Stomach (tissue), 9 donors: ENCODE results near the gene C9orf43. TPM values are rescaled to one million over a fixed set of nuclear protein-coding genes. Genes with fewer than 3 reads are reported as not detected.
A peak's percentile ranks its signal among the peaks of the same experiment; 100 is the strongest.
"Not testable (repeated sequence)": the region's sequence is repeated elsewhere in the genome, so short reads cannot be mapped to it uniquely, and the experiment has no call there.

Experiments used
- DNase-seq, 2 donors: peaks; one replicate each; pipeline versions ENCODE4 v3.0.0 to v3.0.0-alpha.2; 2013 to 2019
- H3K27ac ChIP-seq, 5 donors: fragments of 200-600 bp in 4 of 5; sonication (generic) in 4 of 5; one replicate each; pipeline ENCODE4 v1.5.1; 2013 to 2019; ENCODE audit warnings: mild to moderate bottlenecking in 1 of 5, moderate library complexity in 1 of 5
- H3K27me3 ChIP-seq, 3 donors: fragments of 200-600 bp; sonication (generic); one replicate each; pipeline ENCODE4 v1.5.1; 2017 to 2019; ENCODE audit warnings: mixed run types in 1 of 3
- H3K36me3 ChIP-seq, 4 donors: fragments of 200-600 bp; sonication (generic); 1 replicate in 3 of 4; 2 replicates in 1 of 4; pipeline ENCODE4 v1.5.1; 2016 to 2019
- H3K4me1 ChIP-seq, 4 donors: fragments of 200-600 bp; sonication (generic); one replicate each; pipeline ENCODE4 v1.5.1; 2016 to 2019
- H3K4me3 ChIP-seq, 4 donors: fragments of 200-600 bp; sonication (generic) in 3 of 4; one replicate each; pipeline ENCODE4 v1.5.1; 2016 to 2019; ENCODE audit warnings: mild to moderate bottlenecking in 1 of 4
- H3K9me3 ChIP-seq, 4 donors: fragments of 200-600 bp; sonication (generic); one replicate each; pipeline ENCODE4 v1.5.1; 2016 to 2019
- CTCF ChIP-seq, 7 experiments: fragments of 450-650 bp in 4 of 7; fragments of 200-600 bp in 3 of 7; sonication (generic) in 3 of 7; IDR thresholded peaks; one replicate each; pipeline ENCODE4 v1.5.1; 2016 to 2019; ENCODE audit warnings: antibody characterized with exemption in 7 of 7, control low read depth in 2 of 7, mild to moderate bottlenecking in 1 of 7
- EP300 ChIP-seq: sonication (generic); formaldehyde crosslinking; IDR thresholded peaks from one replicate; pipeline ENCODE4 v1.6.1; 2017; ENCODE audit warnings: antibody characterized with exemption
- POLR2A ChIP-seq, 4 donors: fragments of 450-650 bp; IDR thresholded peaks; one replicate each; pipeline ENCODE4 v1.6.1; 2016; ENCODE audit warnings: antibody characterized with exemption in 4 of 4, control low read depth in 2 of 4, mild to moderate bottlenecking in 1 of 4, moderate library complexity in 1 of 4
- POLR2AphosphoS5 ChIP-seq, 3 donors: sonication (generic); formaldehyde crosslinking; IDR thresholded peaks; one replicate each; pipeline ENCODE4 v1.6.1; 2016; ENCODE audit warnings: antibody characterized with exemption in 3 of 3
- WGBS, 5 donors: extraction: QIAGEN DNeasy Blood & Tissue Kit in 3 of 5; methylation state at CpG; one replicate each; pipeline versions ENCODE4 v1.1.5 to v1.1.7; 2013 to 2018; 5-methylcytosine and 5-hydroxymethylcytosine counted together
- intact Hi-C: fragments of 100-400 bp; cut with DNase I; formaldehyde crosslinking; loops from one replicate; pipeline ENCODE4 v1.15.1; 2023; ENCODE audit warnings: low total_unique reads
- polyA plus RNA-seq, 3 donors: library from polyadenylated mRNA; stranded (reverse); fragments of 200-250 nt; gene quantifications; one replicate each; pipeline ENCODE4 v1.2.3, GENCODE V29; 2013
- total RNA-seq, 5 donors: library from RNA; depleted of rRNA; stranded (reverse); fragments of >200 nt; gene quantifications; one replicate each; pipeline versions ENCODE4 v1.1.0 to v1.2.3, GENCODE V29; 2014 to 2016
- donor health status: healthy with polysubstance abuse.
- donor health status: Bipolar disorder and iron deficiency.
- donor health status: healthy.

The C9orf43 gene
- total and polyA plus RNA-seq, 8 donors, result 0.19 to 0.61 (median 0.58) TPM; not detected in 3

GRCh38 chr9:113376634-113377567, 33.6 kb upstream of the C9orf43 start, which contains the start of gene HDHD3:
TSS of gene HDHD3 (minus strand) at chr9:113376986. CDS start at chr9:113374354, 2,632 bp downstream.
- H3K27me3 ChIP-seq, result no peaks in the 10 kb centered on the region
- peak; percentile 91 to 94 for DNase-seq
- H3K4me3 ChIP-seq, result peak within 1 kb of the TSS; percentile 69 to 84 (median 78)
- WGBS, 5 donors, result 1 to 2% (median 2%) methylated on average over 49 to 73 of the region's 74 CpGs
- H3K9me3 ChIP-seq, result no peaks in the 10 kb centered on the region
- TF ChIP-seq CTCF (IDR thresholded peaks at IDR 0.05) (no peak), EP300 (no peak), POLR2AphosphoS5 (IDR thresholded peaks at IDR 0.05) (peak in 2 of 3 donors; percentile 96), POLR2A (IDR thresholded peaks at IDR 0.05) (peak in 2 of 4 donors; percentile 11 to 86)
- intact Hi-C loops, result no loop called here
- peak within 1 kb of the TSS; percentile 89 to 97 (median 96) for H3K27ac ChIP-seq
- peaks cover 14 to 33% (median 27%) of the 10 kb centered on the region in 4 donors for H3K36me3 ChIP-seq
- peaks cover 14 to 70% (median 64%) of the 10 kb centered on the region in 4 donors for H3K4me1 ChIP-seq

DNA sequence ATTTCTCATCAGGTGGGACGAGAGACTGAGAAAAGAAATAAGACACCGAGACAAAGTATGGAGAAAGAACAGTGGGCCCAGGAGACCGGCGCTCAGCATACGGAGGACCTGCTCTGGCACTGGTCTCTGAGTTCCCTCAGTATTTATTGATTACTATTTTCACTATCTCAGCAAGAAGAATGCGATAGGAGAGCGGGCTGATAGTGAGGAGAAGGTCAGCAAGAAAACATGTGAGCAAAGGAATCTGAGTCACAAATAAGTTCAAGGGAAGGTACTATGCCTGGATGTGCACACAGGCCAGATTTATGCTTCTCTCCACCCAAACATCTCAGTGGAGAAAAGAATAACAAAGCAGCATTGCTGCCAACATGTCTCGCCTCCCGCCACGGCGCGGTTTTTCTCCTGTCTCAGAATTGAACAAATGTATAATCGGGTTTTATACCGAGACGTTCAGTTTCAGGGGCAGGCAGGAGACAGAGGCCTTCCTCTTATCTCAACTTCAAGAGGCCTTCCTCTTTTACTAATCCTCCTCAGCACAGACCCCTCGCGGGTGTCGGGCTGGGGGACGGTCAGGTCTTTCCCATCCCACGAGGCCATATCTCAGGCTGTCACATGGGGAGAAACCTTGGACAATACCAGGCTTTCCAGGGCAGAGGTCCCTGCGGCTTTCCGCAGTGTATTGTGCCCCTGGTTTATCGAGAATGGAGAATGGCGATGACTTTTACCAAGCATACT, 31.3 kb upstream of the C9orf43 start:
- DNase-seq, H3K27me3 ChIP-seq, H3K9me3 ChIP-seq, H3K4me3 ChIP-seq, intact Hi-C loops: not testable (repeated sequence)
- Histone ChIP-seq H3K4me1 (peaks cover 14 to 61% (median 58%) of the 10 kb centered on the region in 4 donors), H3K27ac (peak overlapping the region; percentile 57 to 97 (median 86)), H3K36me3 (peaks cover under 1 to 12% (median 10%) of the 10 kb centered on the region in 4 donors)
- WGBS, 5 donors, result 26 to 44% (median 33%) methylated on average over 22 to 24 of the region's 24 CpGs

DNA sequence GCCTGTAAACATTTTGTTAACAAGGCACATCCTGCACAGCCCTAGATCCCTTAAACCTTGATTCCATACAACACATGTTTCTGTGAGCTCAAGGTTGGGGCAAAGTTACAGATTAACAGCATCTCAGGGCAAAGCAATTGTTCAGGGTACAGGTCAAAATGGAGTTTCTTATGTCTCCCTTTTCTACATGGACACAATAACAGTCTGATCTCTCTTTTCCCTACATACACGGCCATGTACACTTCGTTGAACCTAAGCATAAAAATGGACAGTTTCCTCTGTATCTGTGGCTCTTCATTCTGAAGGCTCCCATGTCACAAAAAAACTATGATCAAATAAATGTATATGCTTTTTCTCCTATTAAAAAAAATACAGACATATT, 30.7 kb upstream of the C9orf43 start:
- H3K36me3 ChIP-seq, H3K9me3 ChIP-seq, H3K27me3 ChIP-seq, intact Hi-C loops, DNase-seq, H3K4me3 ChIP-seq: not testable (repeated sequence)
- 57 to 77% (median 68%) methylated on average over 2 of the region's 2 CpGs for WGBS, 5 donors
- H3K4me1 ChIP-seq, result peaks cover 13 to 59% (median 53%) of the 10 kb centered on the region in 4 donors
- peak overlapping the region; percentile 79 to 90 (median 85) for H3K27ac ChIP-seq

DNA sequence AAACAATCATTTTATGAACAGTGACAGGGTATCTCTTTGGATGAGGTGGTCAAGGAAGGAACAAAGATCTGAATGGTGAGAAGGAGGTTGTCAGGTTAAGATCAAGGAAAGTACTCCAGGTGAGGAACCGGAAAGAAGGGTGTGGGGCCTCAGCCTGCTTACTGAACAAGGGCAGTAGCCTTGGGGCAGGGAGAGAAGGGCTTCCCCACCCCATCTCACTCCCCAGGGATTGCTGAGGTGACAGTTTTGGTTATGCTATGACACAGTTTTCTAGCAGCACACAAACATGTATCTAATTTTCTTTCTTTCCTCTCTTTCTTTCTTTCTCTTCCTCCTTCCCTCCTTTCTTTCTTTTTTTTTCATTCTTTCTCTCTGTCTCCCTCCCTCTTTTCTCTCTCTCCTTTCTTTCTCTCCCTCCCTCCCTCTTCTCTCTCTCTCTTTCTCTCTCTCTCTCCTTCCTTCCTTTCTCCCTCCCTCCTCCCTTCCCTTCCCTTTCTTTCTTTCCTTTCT, 29.6 kb upstream of the C9orf43 start:
- TF ChIP-seq EP300 (no peak), POLR2A (IDR thresholded peaks at IDR 0.05) (no peak), CTCF (IDR thresholded peaks at IDR 0.05) (no peak), POLR2AphosphoS5 (IDR thresholded peaks at IDR 0.05) (no peak)
- 21 to 38% (median 27%) methylated on average over 1 of the region's 1 CpG for WGBS, 5 donors
- Histone ChIP-seq H3K4me3 (no peak overlapping the region), H3K4me1 (peaks cover 8 to 50% (median 42%) of the 10 kb centered on the region in 4 donors), H3K27me3 (no peaks in the 10 kb centered on the region), H3K27ac (peak overlapping the region; percentile 79 to 90 (median 85)), H3K36me3 (peaks cover 0 to 4% (median 4%) of the 10 kb centered on the region in 4 donors), H3K9me3 (no peaks in the 10 kb centered on the region)
- DNase-seq, result peak in 1 of 2 donors; percentile 66
- intact Hi-C loops, result no loop called here

GRCh38 chr9:113381441-113381840, 29.1 kb upstream of the C9orf43 start:
- DNase-seq, H3K36me3 ChIP-seq, H3K27me3 ChIP-seq, H3K4me3 ChIP-seq, intact Hi-C loops, H3K9me3 ChIP-seq: not testable (repeated sequence)
- WGBS, 5 donors, result 35 to 61% (median 41%) methylated on average over 6 to 7 of the region's 7 CpGs
- peaks cover 8 to 49% (median 41%) of the 10 kb centered on the region in 4 donors for H3K4me1 ChIP-seq
- peak overlapping the region; percentile 79 to 95 (median 85) for H3K27ac ChIP-seq
